IPS DF 6.9 (cell line): ENCODE measurements around the gene KNL1.
"Not testable (repeated sequence)": the region's sequence is repeated elsewhere in the genome, so short reads cannot be mapped to it uniquely, and the experiment has no call there.

Experiments
- DNase-seq: peaks from one replicate; pipeline ENCODE4 v3.0.0-alpha.2; 2013; ENCODE audit warnings: low read depth, low spot score
- H3K27ac ChIP-seq: one replicate; pipeline ENCODE4 v1.5.1; 2013; ENCODE audit warnings: low read length, control low read depth
- H3K27me3 ChIP-seq: 2 replicates; pipeline ENCODE4 v1.6.1; 2013; ENCODE audit warnings: mild to moderate bottlenecking, low read length; ENCODE audit not compliant: control insufficient read depth, insufficient read depth
- H3K36me3 ChIP-seq: 2 replicates; pipeline ENCODE4 v1.6.1; 2013; ENCODE audit warnings: low read length; ENCODE audit not compliant: control insufficient read depth, insufficient read depth
- H3K4me1 ChIP-seq: 2 replicates; pipeline ENCODE4 v1.6.1; 2013; ENCODE audit warnings: low read length; ENCODE audit not compliant: control insufficient read depth, insufficient read depth
- H3K4me3 ChIP-seq: 2 replicates; pipeline ENCODE4 v1.5.1; 2013; ENCODE audit warnings: mild to moderate bottlenecking, low read length
- H3K9me3 ChIP-seq: 2 replicates; pipeline ENCODE4 v1.6.1; 2013; ENCODE audit warnings: low read length, inconsistent platforms; ENCODE audit not compliant: control insufficient read depth, insufficient read depth
- WGBS: extraction: QIAGEN DNeasy Blood & Tissue Kit; methylation state at CpG from one replicate; pipeline ENCODE4 v1.1.7; 2013; ENCODE audit warnings: mixed read lengths, missing lambda C conversion rate; ENCODE audit not compliant: insufficient read length, insufficient coverage; 5-methylcytosine and 5-hydroxymethylcytosine counted together

The KNL1 gene

DNA sequence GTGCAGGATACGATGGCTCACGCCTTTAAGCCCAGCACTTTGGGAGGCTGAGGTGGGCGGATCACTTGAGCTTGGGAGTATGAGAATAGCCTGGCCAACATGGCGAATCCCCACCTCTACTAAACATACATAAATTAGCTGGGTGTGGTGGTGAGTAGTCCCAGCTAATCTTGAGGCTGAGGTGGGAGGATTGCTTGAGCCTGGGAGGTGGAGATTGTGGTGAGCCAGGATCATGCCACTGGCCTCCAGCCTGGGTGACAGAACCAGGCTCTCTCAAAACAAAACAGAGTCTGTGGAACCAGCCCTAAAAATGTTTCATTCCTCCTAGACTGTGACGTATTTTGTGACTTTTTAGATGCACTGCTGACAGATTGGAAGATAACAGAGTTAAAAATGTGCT, 66.6 kb downstream of the KNL1 start:
- no peaks in the 10 kb centered on the region; the same call in 1 of the 2 replicates for H3K36me3 ChIP-seq
- H3K27me3 ChIP-seq: no peaks in the 10 kb centered on the region
- no CpG with 5 or more reads among the region's 5 CpGs for WGBS
- no peak for DNase-seq
- H3K4me3 ChIP-seq: no peak overlapping the region
- no peak overlapping the region for H3K27ac ChIP-seq
- no peaks in the 10 kb centered on the region for H3K9me3 ChIP-seq
- no peaks in the 10 kb centered on the region for H3K4me1 ChIP-seq

- no CpG with 5 or more reads among the region's 7 CpGs for WGBS
- Histone ChIP-seq H3K27ac (no peak overlapping the region), H3K4me1 (no peaks in the 10 kb centered on the region), H3K4me3 (no peak overlapping the region), H3K9me3 (no peaks in the 10 kb centered on the region), H3K36me3 (no peaks in the 10 kb centered on the region), H3K27me3 (no peaks in the 10 kb centered on the region)
- no peak for DNase-seq
Observed at GRCh38 chr15:40664909-40665308, 70.9 kb downstream of the KNL1 start.

GRCh38 chr15:40676290-40676689, 82.2 kb downstream of the KNL1 start:
- H3K27ac ChIP-seq, H3K27me3 ChIP-seq, DNase-seq, H3K9me3 ChIP-seq, H3K4me3 ChIP-seq, H3K36me3 ChIP-seq, H3K4me1 ChIP-seq: not testable (repeated sequence)
- no CpG with 5 or more reads among the region's 6 CpGs for WGBS

- not testable (repeated sequence) for H3K36me3 ChIP-seq, H3K4me1 ChIP-seq, H3K27me3 ChIP-seq, DNase-seq, H3K4me3 ChIP-seq, H3K9me3 ChIP-seq, H3K27ac ChIP-seq
- WGBS: no CpG with 5 or more reads among the region's 38 CpGs
Observed at GRCh38 chr15:40676906-40677305, 82.9 kb downstream of the KNL1 start.

- no peak for DNase-seq
- no CpG with 5 or more reads among the region's 1 CpG for WGBS
Observed at GRCh38 chr15:40680151-40680550, 86.1 kb downstream of the KNL1 start.

GRCh38 chr15:40680959-40681358, 86.9 kb downstream of the KNL1 start:
- not testable (repeated sequence) for H3K4me3 ChIP-seq, DNase-seq, H3K27me3 ChIP-seq, H3K4me1 ChIP-seq, H3K36me3 ChIP-seq, H3K27ac ChIP-seq, H3K9me3 ChIP-seq
- WGBS: no CpG with 5 or more reads among the region's 1 CpG

More at GRCh38 chr15:40680151-40680550, 86.1 kb downstream of the KNL1 start:
- Histone ChIP-seq H3K36me3 (no peaks in the 10 kb centered on the region), H3K4me3 (no peak overlapping the region), H3K27ac (no peak overlapping the region), H3K27me3 (no peaks in the 10 kb centered on the region), H3K4me1 (no peaks in the 10 kb centered on the region; the same call in 1 of the 2 replicates), H3K9me3 (no peaks in the 10 kb centered on the region)

DNA sequence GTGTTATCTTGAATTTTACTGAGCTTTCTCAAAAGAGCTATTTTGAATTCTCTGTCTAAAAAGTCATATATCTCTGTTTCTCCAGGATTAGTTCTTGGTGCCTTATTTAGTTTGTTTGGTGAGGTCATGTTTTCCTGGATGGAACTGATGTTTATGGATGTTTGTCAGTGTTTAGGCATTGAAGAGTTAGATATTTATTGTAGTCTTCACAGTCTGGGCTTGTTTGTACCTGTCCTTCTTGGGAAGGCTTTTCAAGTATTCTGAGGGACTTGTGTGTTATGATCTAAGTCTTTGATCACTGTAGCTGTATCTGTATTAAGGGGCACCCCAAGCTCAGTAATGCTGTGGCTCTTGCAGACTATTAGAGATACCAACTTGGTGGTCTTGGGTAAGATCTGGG, 90.3 kb downstream of the KNL1 start:
- H3K36me3 ChIP-seq: no peaks in the 10 kb centered on the region
- no peak overlapping the region for H3K27ac ChIP-seq
- DNase-seq: no peak
- no peaks in the 10 kb centered on the region for H3K27me3 ChIP-seq
- H3K4me3 ChIP-seq: no peak overlapping the region
- H3K9me3 ChIP-seq: no peaks in the 10 kb centered on the region
- H3K4me1 ChIP-seq: no peaks in the 10 kb centered on the region

DNA sequence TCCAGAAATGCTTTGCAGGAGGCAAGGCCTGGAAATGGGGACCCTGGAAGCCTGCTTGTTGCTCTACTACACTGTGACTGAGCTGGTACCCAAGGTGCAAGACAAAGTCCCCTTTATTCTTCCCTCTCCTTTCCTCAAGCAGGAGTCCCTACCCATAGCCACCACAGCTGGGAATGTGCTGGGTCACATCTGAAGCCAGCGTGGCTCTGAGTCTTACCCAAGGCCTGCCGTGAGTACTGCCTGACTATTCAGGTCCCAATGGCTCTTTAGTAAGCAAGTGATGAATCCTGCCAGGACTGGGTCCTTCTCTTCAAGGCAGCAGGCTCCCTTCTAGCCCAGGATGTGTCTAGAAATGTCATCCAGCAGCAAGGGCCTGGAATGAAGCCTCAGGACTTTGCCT, 91.3 kb downstream of the KNL1 start:
- no peaks in the 10 kb centered on the region for H3K4me1 ChIP-seq
- no peak for DNase-seq
- H3K4me3 ChIP-seq: no peak overlapping the region
- H3K9me3 ChIP-seq: no peaks in the 10 kb centered on the region
- no peaks in the 10 kb centered on the region for H3K27me3 ChIP-seq
- no peak overlapping the region for H3K27ac ChIP-seq
- no peaks in the 10 kb centered on the region for H3K36me3 ChIP-seq
- no CpG with 5 or more reads among the region's 2 CpGs for WGBS

- no peaks in the 10 kb centered on the region for H3K4me1 ChIP-seq
- no CpG with 5 or more reads among the region's 9 CpGs for WGBS
- no peaks in the 10 kb centered on the region for H3K36me3 ChIP-seq
- H3K27ac ChIP-seq: no peak overlapping the region
- no peak overlapping the region for H3K4me3 ChIP-seq
- H3K9me3 ChIP-seq: no peaks in the 10 kb centered on the region
- H3K27me3 ChIP-seq: no peaks in the 10 kb centered on the region
- no peak for DNase-seq
Observed at GRCh38 chr15:40688932-40689799, 95.1 kb downstream of the KNL1 start.

DNA sequence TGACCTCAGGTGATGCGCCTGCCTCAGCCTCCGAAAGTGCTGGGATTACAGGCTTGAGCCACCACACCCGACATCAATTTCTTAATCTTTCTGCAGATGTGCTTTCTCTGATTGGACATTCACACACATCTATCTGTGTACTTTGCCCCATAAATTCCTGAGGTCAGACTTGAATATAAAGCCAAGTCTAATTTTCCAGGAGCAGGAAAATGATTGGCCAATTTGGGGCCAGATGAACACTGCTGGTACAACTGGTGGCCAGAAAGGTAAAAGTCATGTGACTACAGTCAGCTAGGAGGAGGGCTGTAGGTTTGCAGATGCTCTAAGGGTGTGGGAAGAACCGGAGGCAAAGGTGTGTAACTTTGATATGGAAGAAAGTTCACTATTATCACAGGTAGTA, 97.7 kb downstream of the KNL1 start:
- Histone ChIP-seq H3K9me3 (no peaks in the 10 kb centered on the region), H3K27ac (no peak overlapping the region), H3K4me1 (no peaks in the 10 kb centered on the region), H3K27me3 (no peaks in the 10 kb centered on the region), H3K4me3 (no peak overlapping the region), H3K36me3 (no peaks in the 10 kb centered on the region)
- DNase-seq: no peak
- WGBS: no CpG with 5 or more reads among the region's 4 CpGs
